ENCODE data around the gene MEF2D.

The MEF2D gene

DNA sequence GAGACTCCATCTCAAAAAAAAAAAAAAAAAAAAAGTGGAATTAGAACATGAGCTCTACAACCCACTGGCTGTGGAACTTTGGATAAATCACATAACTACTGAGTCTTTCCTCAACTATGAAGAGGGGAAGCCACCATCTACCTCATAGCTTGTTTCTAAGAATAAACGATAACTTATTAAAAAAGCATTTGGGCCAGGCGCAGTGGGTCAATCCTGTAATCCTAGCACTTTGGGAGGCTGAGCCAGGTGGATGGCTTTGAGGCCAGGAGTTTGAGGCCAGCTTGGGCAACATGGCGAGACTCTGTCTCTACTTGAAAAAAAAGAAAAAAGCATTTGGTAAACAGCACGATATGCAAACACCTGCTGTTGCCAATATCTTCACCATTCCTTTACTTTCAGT, 31.8 kb upstream of the MEF2D start:
- no peaks in the 10 kb centered on the region for H3K4me1 ChIP-seq (ENCODE audit: insufficient read depth, insufficient read length)
- H3K9ac ChIP-seq (ENCODE audit: insufficient read length, low read depth), result no peak overlapping the region
- peaks cover 11% of the 10 kb centered on the region; the same call in 1 of the 2 replicates for H3K9me3 ChIP-seq (ENCODE audit: insufficient read depth, low read length)
- H3K4me3 ChIP-seq (ENCODE audit: insufficient read length, low read depth), result no peak overlapping the region
- H3K36me3 ChIP-seq (ENCODE audit: insufficient read depth, insufficient read length, low read length), result peaks cover 98% of the 10 kb centered on the region
- TF ChIP-seq SUZ12 (IDR thresholded peaks at IDR 0.05; ENCODE audit: extremely low read depth, insufficient read depth, insufficient read length), result no peak
- no peak for TF ChIP-seq ZNF274 (IDR thresholded peaks at IDR 0.05; ENCODE audit: low read depth, low read length)
- no peak for TF ChIP-seq YY1 (IDR thresholded peaks at IDR 0.05; ENCODE audit: insufficient read depth, insufficient read length)
- H3K27me3 ChIP-seq (ENCODE audit: insufficient read depth, insufficient read length), result no peaks in the 10 kb centered on the region
- no peak for DNase-seq (ENCODE audit: low read depth, low spot score)

DNA sequence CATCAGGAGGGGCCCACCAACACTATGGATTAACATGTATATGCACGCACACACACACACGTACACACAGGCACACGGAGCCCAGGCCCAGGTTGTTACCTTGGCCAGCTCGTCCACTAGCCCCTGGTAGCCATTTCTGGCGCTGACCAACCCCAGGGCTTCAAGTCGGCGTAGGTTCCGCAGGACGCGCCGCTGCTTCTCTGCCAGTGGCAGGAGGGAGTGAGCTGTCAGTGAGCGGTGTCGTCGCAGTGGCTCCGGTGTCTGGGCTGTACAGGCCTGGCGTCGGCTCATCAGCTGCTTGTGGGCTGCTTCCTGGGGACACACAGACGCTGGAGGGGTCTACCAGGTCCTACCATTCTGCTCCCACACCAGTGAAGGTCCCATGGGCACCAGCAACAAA, 29.4 kb upstream of the MEF2D start:
- H3K9me3 ChIP-seq (ENCODE audit: insufficient read depth, low read length), result peaks cover 11% of the 10 kb centered on the region; the same call in 1 of the 2 replicates
- peaks cover 91% of the 10 kb centered on the region for H3K36me3 ChIP-seq (ENCODE audit: insufficient read depth, insufficient read length, low read length)
- H3K27me3 ChIP-seq (ENCODE audit: insufficient read depth, insufficient read length), result no peaks in the 10 kb centered on the region
- peaks cover 10% of the 10 kb centered on the region for H3K4me1 ChIP-seq (ENCODE audit: insufficient read depth, insufficient read length)
- no peak overlapping the region for H3K4me3 ChIP-seq (ENCODE audit: insufficient read length, low read depth)
- DNase-seq (ENCODE audit: low read depth, low spot score), result no peak
- TF ChIP-seq SUZ12 (IDR thresholded peaks at IDR 0.05; ENCODE audit: extremely low read depth, insufficient read depth, insufficient read length), result no peak
- no peak for TF ChIP-seq ZNF274 (IDR thresholded peaks at IDR 0.05; ENCODE audit: low read depth, low read length)
- TF ChIP-seq YY1 (IDR thresholded peaks at IDR 0.05; ENCODE audit: insufficient read depth, insufficient read length), result no peak
- H3K9ac ChIP-seq (ENCODE audit: insufficient read length, low read depth), result no peak overlapping the region

DNA sequence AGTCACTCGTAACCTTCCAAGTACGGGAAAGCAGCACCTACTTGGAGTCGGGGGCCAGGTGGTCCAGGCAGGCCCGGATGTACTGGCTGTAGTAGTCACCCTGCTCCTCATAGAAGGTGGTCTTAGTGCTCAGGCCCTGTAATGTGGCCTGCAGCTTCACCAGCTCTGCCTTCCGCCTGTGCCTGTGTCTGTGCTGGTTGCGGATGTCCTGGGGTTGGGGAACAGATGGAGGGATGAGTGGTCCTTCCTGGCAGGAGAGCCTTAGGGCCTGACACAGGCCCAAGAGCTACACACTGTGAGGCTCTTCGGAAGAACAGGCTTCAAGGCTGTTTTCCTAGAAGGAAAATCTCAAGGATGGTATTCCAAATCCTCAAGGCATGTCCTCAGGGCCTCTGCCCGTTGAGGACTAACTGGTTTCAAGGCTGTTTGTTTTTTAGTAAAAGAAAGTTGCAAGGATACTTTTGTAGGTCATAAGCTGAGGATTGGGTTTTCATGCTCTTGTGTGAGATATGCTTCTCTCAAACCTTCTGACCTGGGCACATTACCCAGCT, 28.4 kb upstream of the MEF2D start:
- H3K4me3 ChIP-seq (ENCODE audit: insufficient read length, low read depth), result no peak overlapping the region
- no peak overlapping the region for H3K9ac ChIP-seq (ENCODE audit: insufficient read length, low read depth)
- TF ChIP-seq ZNF274 (IDR thresholded peaks at IDR 0.05; ENCODE audit: low read depth, low read length) (no peak), YY1 (IDR thresholded peaks at IDR 0.05; ENCODE audit: insufficient read depth, insufficient read length) (no peak), SUZ12 (IDR thresholded peaks at IDR 0.05; ENCODE audit: extremely low read depth, insufficient read depth, insufficient read length) (no peak)
- peaks cover 16% of the 10 kb centered on the region for H3K4me1 ChIP-seq (ENCODE audit: insufficient read depth, insufficient read length)
- H3K36me3 ChIP-seq (ENCODE audit: insufficient read depth, insufficient read length, low read length), result peaks cover 91% of the 10 kb centered on the region
- DNase-seq (ENCODE audit: low read depth, low spot score), result no peak
- no peaks in the 10 kb centered on the region for H3K27me3 ChIP-seq (ENCODE audit: insufficient read depth, insufficient read length)
- H3K9me3 ChIP-seq (ENCODE audit: insufficient read depth, low read length), result peaks cover 11% of the 10 kb centered on the region; the same call in 1 of the 2 replicates

DNA sequence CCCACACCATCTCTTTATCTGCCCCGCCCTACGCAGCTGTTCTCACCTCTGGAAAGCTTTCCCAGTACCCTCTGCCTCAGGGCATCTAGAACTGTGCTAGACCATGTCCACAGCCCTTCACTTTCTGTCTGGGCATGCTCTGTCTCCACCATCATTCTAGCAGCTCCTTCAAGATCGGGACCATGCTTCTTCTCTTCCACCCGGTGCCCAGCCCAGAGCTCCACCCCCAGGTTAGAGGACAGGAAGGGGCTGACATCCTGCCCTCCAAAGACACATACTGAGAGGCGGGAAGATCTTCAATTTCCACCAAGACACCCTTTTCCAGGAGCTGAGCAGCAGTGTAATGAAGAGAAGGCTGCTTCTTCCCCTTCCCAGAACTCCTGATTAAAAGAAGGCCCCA, 27.7 kb upstream of the MEF2D start:
- no peak for TF ChIP-seq ZNF274 (IDR thresholded peaks at IDR 0.05; ENCODE audit: low read depth, low read length)
- no peak for TF ChIP-seq SUZ12 (IDR thresholded peaks at IDR 0.05; ENCODE audit: extremely low read depth, insufficient read depth, insufficient read length)
- no peak for TF ChIP-seq YY1 (IDR thresholded peaks at IDR 0.05; ENCODE audit: insufficient read depth, insufficient read length)
- Histone ChIP-seq H3K4me1 (ENCODE audit: insufficient read depth, insufficient read length) (peaks cover 16% of the 10 kb centered on the region), H3K36me3 (ENCODE audit: insufficient read depth, insufficient read length, low read length) (peaks cover 85% of the 10 kb centered on the region), H3K27me3 (ENCODE audit: insufficient read depth, insufficient read length) (no peaks in the 10 kb centered on the region), H3K9ac (ENCODE audit: insufficient read length, low read depth) (no peak overlapping the region), H3K4me3 (ENCODE audit: insufficient read length, low read depth) (no peak overlapping the region), H3K9me3 (ENCODE audit: insufficient read depth, low read length) (peaks cover 11% of the 10 kb centered on the region; the same call in 1 of the 2 replicates)
- DNase-seq (ENCODE audit: low read depth, low spot score), result no peak

DNA sequence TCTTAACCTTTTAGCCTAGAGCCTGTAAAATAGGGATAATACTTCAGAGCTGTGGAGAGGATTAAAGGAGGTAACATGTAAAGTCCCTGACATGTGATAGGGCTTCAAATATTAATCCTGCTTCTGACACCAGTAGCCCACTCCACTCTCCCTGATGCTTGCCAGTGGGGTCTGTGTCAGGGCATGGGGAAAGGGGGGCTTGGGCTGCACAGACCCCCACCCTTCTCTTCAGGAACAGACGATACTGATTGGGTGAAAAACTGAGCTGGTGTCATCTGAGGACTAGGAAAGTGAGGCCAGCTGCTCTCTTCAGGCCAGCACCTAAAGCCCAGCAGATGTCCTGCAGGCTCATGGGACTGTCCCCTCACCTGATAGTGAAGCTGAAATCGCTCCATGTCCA, 27.0 kb upstream of the MEF2D start:
- Histone ChIP-seq H3K4me1 (ENCODE audit: insufficient read depth, insufficient read length) (peaks cover 16% of the 10 kb centered on the region), H3K36me3 (ENCODE audit: insufficient read depth, insufficient read length, low read length) (peaks cover 78% of the 10 kb centered on the region), H3K4me3 (ENCODE audit: insufficient read length, low read depth) (no peak overlapping the region), H3K27me3 (ENCODE audit: insufficient read depth, insufficient read length) (no peaks in the 10 kb centered on the region), H3K9me3 (ENCODE audit: insufficient read depth, low read length) (peaks cover 11% of the 10 kb centered on the region; the same call in 1 of the 2 replicates), H3K9ac (ENCODE audit: insufficient read length, low read depth) (no peak overlapping the region)
- DNase-seq (ENCODE audit: low read depth, low spot score), result no peak
- TF ChIP-seq SUZ12 (IDR thresholded peaks at IDR 0.05; ENCODE audit: extremely low read depth, insufficient read depth, insufficient read length) (no peak), YY1 (IDR thresholded peaks at IDR 0.05; ENCODE audit: insufficient read depth, insufficient read length) (no peak)

DNA sequence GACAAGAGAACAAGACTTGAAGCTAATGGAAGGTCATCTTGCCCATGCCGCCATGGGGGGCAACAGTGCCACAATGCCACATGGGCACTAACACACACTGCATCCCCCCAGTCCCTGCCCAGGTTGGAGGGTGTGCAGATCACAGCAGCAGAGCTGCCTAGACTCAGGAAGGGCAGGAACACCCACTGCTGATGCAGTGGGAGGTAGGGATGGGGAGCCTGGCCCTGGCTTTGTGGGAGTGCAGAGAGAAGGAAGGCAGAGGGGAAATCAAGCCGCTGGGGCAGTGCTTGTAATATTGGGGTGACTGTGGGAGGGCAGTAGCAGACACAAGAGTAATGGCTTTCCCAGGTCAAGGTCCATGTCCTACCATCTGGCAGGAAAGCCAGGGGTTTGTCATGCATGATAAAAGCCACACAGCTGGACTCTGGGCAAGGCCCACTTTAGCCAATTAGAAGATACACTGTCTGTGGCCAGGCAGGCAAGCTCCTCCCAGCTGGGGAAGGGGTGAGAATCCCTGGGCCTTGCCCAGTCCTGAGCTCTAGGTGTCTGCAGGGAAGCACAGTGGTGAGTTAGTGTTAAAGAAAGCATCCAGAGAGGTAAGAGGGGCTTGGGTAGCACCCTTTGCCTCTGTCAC, 25.4 kb upstream of the MEF2D start:
- TF ChIP-seq YY1 (IDR thresholded peaks at IDR 0.05; ENCODE audit: insufficient read depth, insufficient read length) (no peak), SUZ12 (IDR thresholded peaks at IDR 0.05; ENCODE audit: extremely low read depth, insufficient read depth, insufficient read length) (no peak)
- H3K9ac ChIP-seq (ENCODE audit: insufficient read length, low read depth), result peak overlapping the region; percentile 43
- peaks cover 64% of the 10 kb centered on the region for H3K36me3 ChIP-seq (ENCODE audit: insufficient read depth, insufficient read length, low read length)

DNA sequence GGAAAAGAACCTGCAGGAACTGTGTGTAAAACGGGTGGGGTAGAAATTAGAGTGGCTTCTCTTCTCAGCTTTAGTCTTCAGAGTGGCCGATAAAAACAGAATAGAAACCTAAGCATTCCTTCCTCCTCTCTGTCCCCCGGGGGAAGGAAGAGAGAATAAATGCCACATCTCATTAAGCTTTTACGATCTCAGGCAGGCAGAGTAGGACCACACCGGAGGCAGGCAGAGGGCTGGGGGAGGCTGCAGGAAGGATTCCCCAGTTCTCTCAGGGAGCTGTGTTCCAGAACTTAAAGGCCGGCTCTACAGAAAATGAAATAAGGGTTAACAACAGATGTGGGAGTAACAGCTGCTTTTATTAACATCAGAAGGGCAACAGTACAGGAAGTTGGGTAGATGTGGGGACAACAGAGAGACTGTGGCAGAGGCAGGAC, 24.5 kb upstream of the MEF2D start:
- Histone ChIP-seq H3K4me1 (ENCODE audit: insufficient read depth, insufficient read length) (peaks cover 16% of the 10 kb centered on the region), H3K27me3 (ENCODE audit: insufficient read depth, insufficient read length) (no peaks in the 10 kb centered on the region), H3K9ac (ENCODE audit: insufficient read length, low read depth) (no peak overlapping the region), H3K9me3 (ENCODE audit: insufficient read depth, low read length) (peaks cover 11% of the 10 kb centered on the region; the same call in 1 of the 2 replicates), H3K4me3 (ENCODE audit: insufficient read length, low read depth) (no peak overlapping the region), H3K36me3 (ENCODE audit: insufficient read depth, insufficient read length, low read length) (peaks cover 55% of the 10 kb centered on the region)
- no peak for DNase-seq (ENCODE audit: low read depth, low spot score)
- TF ChIP-seq YY1 (IDR thresholded peaks at IDR 0.05; ENCODE audit: insufficient read depth, insufficient read length) (no peak), ZNF274 (IDR thresholded peaks at IDR 0.05; ENCODE audit: low read depth, low read length) (no peak), SUZ12 (IDR thresholded peaks at IDR 0.05; ENCODE audit: extremely low read depth, insufficient read depth, insufficient read length) (no peak)

More for the DNA sequence above, 25.4 kb upstream of the MEF2D start:
- no peak for DNase-seq (ENCODE audit: low read depth, low spot score)
- H3K27me3 ChIP-seq (ENCODE audit: insufficient read depth, insufficient read length), result no peaks in the 10 kb centered on the region
- peaks cover 16% of the 10 kb centered on the region for H3K4me1 ChIP-seq (ENCODE audit: insufficient read depth, insufficient read length)
- H3K9me3 ChIP-seq (ENCODE audit: insufficient read depth, low read length), result peaks cover 11% of the 10 kb centered on the region; the same call in 1 of the 2 replicates
- H3K4me3 ChIP-seq (ENCODE audit: insufficient read length, low read depth), result no peak overlapping the region

All from NT2/D1 (cell line).